ENCODE results near the gene ASCL5.

- TF ChIP-seq CTCF (IDR thresholded peaks at IDR 0.05) (no peak), POLR2A (IDR thresholded peaks at IDR 0.05) (no peak), POLR2AphosphoS5 (IDR thresholded peaks at IDR 0.05) (no peak)
Observed at GRCh38 chr1:201169971-201170532, 43.1 kb upstream of the ASCL5 start.

Data from breast epithelium (tissue), 3 donors.